HEK293T (cell line): ENCODE results near the gene MFN1.

ENCODE experiments used
- BHLHE40 ChIP-seq: fragments of 450-650 bp; IDR thresholded peaks from 2 replicates; pipeline ENCODE4 v1.6.1; 2016; ENCODE audit warnings: mild to moderate bottlenecking, moderate library complexity, borderline replicate concordance
- ELF4 ChIP-seq: fragments of 450-650 bp; IDR thresholded peaks from 2 replicates; pipeline ENCODE4 v1.6.1; 2017; ENCODE audit warnings: antibody characterized with exemption
- FOXA1 ChIP-seq: fragments of 450-650 bp; IDR thresholded peaks from 2 replicates; pipeline ENCODE4 v1.6.1; 2016; ENCODE audit warnings: mild to moderate bottlenecking
- FOXM1 ChIP-seq: fragments of 450-650 bp; IDR thresholded peaks from 2 replicates; pipeline ENCODE4 v1.6.1; 2017; ENCODE audit warnings: mild to moderate bottlenecking, borderline replicate concordance
- SP1 ChIP-seq: fragments of 450-650 bp; IDR thresholded peaks from 2 replicates; pipeline ENCODE4 v1.6.1; 2017
- SUZ12 ChIP-seq: fragments of 450-650 bp; IDR thresholded peaks from 2 replicates; pipeline ENCODE4 v1.6.1; 2016; ENCODE audit warnings: mild to moderate bottlenecking
- ZNF384 ChIP-seq: fragments of 450-650 bp; IDR thresholded peaks from 2 replicates; pipeline ENCODE4 v1.6.1; 2016

DNA sequence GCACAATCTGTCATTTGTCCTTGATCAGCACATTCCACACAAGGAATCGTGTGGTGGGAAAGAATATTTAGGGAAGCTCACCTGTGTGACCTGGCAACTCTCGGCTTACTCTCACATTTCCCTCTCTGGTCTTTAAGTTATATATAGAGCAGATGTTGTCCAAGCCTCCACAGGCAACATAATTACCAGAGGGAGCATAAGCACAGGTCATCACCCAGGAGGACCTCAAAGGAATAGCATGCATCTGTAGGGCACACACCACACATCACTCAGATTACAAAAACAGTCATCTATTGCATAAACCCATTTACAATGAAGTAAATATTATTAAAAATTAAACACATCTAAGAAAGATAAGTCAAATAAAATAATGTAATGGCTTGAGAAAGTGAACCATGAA lies 67.3 kb downstream of the MFN1 start:
- TF ChIP-seq SP1 (no peak), SUZ12 (no peak), ZNF384 (no peak), FOXA1 (no peak), ELF4 (no peak), FOXM1 (no peak), BHLHE40 (no peak)
